ENCODE data around the gene TTC39B. TPM values are rescaled to one million over a fixed set of nuclear protein-coding genes. Genes with fewer than 3 reads are reported as not detected.
A peak's percentile ranks its signal among the peaks of the same experiment; 100 is the strongest.

TTC39B gene
- total and polyA plus RNA-seq, 4 donors, result 1.8 to 11.7 (median 2.8) TPM

- Histone ChIP-seq H3K27ac (ENCODE audit: low read depth in 1 of 2, low read length in 2 of 2) (no peak overlapping the region), H3K9ac (ENCODE audit: low read depth in 1 of 2, low read length in 2 of 2) (no peak overlapping the region), H3K4me3 (ENCODE audit: low read depth in 1 of 3, low read length in 3 of 3) (no peak overlapping the region), H3K27me3 (ENCODE audit: control insufficient read depth in 4 of 4, insufficient read depth in 4 of 4, low read length in 3 of 4) (no peaks in the 10 kb centered on the region), H3K4me1 (ENCODE audit: control insufficient read depth in 4 of 4, insufficient read depth in 4 of 4, low read length in 3 of 4) (peaks cover 0 to 2% (median 0%) of the 10 kb centered on the region in 4 donors), H3K36me3 (ENCODE audit: control insufficient read depth in 4 of 4, insufficient read depth in 3 of 4, low read depth in 1 of 4, low read length in 3 of 4) (no peaks in the 10 kb centered on the region), H3K9me3 (ENCODE audit: control insufficient read depth in 4 of 4, low read length in 3 of 4) (peaks cover 0 to 1% (median 0%) of the 10 kb centered on the region in 4 donors)
- whole genome bisulfite sequencing, result 94% methylated on average over 4 of the region's 4 CpGs
- no peak for DNase-seq (ENCODE audit: low spot score)
- TF ChIP-seq FOXA1 (IDR thresholded peaks at IDR 0.05) (no peak), GABPA (IDR thresholded peaks at IDR 0.05 in 1 of 2, conservative IDR thresholded peaks at IDR 0.05 in 1 of 2) (no peak), JUND (IDR thresholded peaks at IDR 0.05) (no peak), YY1 (IDR thresholded peaks at IDR 0.05) (no peak), MAX (IDR thresholded peaks at IDR 0.05) (no peak), SP1 (IDR thresholded peaks at IDR 0.05) (no peak), NR2F2 (IDR thresholded peaks at IDR 0.05) (no peak), FOXA2 (IDR thresholded peaks at IDR 0.05) (no peak), ZBTB33 (IDR thresholded peaks at IDR 0.05) (no peak), CTCF (IDR thresholded peaks at IDR 0.05; ENCODE audit: low read depth, low read length, missing input control) (no peak), HNF4A (conservative IDR thresholded peaks at IDR 0.05) (no peak), HNF4G (IDR thresholded peaks at IDR 0.05) (no peak), REST (IDR thresholded peaks at IDR 0.05) (no peak), TAF1 (conservative IDR thresholded peaks at IDR 0.05) (no peak)
- TF ChIP-seq, protein P1, sequence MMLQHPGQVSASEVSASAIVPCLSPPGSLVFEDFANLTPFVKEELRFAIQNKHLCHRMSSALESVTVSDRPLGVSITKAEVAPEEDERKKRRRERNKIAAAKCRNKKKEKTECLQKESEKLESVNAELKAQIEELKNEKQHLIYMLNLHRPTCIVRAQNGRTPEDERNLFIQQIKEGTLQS (IDR thresholded peaks at IDR 0.05), result no peak
These were observed 19.7 kb downstream of the TTC39B start for GRCh38 chr9:15287309-15287708.

DNA sequence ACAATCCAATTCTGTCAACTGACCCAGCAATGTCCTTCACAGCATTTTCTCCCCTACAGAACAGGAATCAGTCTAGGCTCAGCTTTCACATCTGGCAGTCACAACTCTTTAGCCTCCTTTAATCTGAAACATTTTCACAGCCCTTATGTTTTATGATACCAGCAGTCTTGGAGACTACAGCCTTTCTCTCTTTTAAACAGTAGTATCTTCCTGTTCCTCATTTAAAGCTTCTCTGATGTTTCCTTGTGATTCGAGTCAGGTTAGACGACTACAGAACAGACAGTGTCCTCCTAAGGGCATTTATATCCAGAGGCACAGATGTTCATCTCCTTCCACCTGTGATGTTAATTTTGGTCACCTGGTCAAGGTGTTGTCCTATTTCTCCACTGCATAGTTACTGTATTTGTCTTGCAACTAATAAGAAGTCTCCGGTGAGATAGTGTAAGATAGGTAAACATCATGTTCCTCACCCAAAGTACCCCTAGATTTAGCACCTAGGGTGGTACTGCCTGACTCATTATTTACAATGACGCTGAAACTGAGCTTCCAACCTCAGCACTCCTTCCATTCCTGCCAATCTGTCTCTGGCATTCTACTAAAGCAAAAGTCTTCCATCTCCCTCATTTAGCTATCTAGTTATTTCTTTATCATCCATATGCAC lies 20.7 kb downstream of the TTC39B start:
- no peak overlapping the region for H3K27ac ChIP-seq (ENCODE audit: low read depth in 1 of 2, low read length in 2 of 2)
- H3K9me3 ChIP-seq (ENCODE audit: control insufficient read depth in 4 of 4, low read length in 3 of 4), result peaks cover 0 to 1% (median 0%) of the 10 kb centered on the region in 4 donors
- H3K4me1 ChIP-seq (ENCODE audit: control insufficient read depth in 4 of 4, insufficient read depth in 4 of 4, low read length in 3 of 4), result peaks cover 0 to 2% (median 0%) of the 10 kb centered on the region in 4 donors
- H3K9ac ChIP-seq (ENCODE audit: low read depth in 1 of 2, low read length in 2 of 2), result peak overlapping the region in 1 of 2 donors; percentile 33
- H3K4me3 ChIP-seq (ENCODE audit: low read depth in 1 of 3, low read length in 3 of 3), result no peak overlapping the region
- no peaks in the 10 kb centered on the region for H3K36me3 ChIP-seq (ENCODE audit: control insufficient read depth in 4 of 4, insufficient read depth in 3 of 4, low read depth in 1 of 4, low read length in 3 of 4)
- WGBS, result 86% methylated on average over 4 of the region's 4 CpGs
- no peak for DNase-seq (ENCODE audit: low spot score)
- no peaks in the 10 kb centered on the region for H3K27me3 ChIP-seq (ENCODE audit: control insufficient read depth in 4 of 4, insufficient read depth in 4 of 4, low read length in 3 of 4)
- TF ChIP-seq ZBTB33 (IDR thresholded peaks at IDR 0.05) (no peak), EGR1 (IDR thresholded peaks at IDR 0.05; ENCODE audit: low read depth in 2 of 2) (no peak), FOXA1 (IDR thresholded peaks at IDR 0.05) (no peak), JUND (IDR thresholded peaks at IDR 0.05) (no peak), GABPA (IDR thresholded peaks at IDR 0.05 in 1 of 2, conservative IDR thresholded peaks at IDR 0.05 in 1 of 2) (no peak), FOXA2 (IDR thresholded peaks at IDR 0.05) (no peak), HNF4A (conservative IDR thresholded peaks at IDR 0.05) (no peak), RAD21 (IDR thresholded peaks at IDR 0.05) (no peak), YY1 (IDR thresholded peaks at IDR 0.05) (no peak), NR2F2 (IDR thresholded peaks at IDR 0.05) (no peak), SP1 (IDR thresholded peaks at IDR 0.05) (no peak), HNF4G (IDR thresholded peaks at IDR 0.05) (no peak), TAF1 (conservative IDR thresholded peaks at IDR 0.05) (no peak)
